GM21576 (cell line): ENCODE data around the gene STIM1.
A peak's percentile ranks its signal among the peaks of the same experiment; 100 is the strongest.
"Not testable (repeated sequence)": the region's sequence is repeated elsewhere in the genome, so short reads cannot be mapped to it uniquely, and the experiment has no call there.

ENCODE experiments used
- ATAC-seq: cut with Tn5 transposase; IDR thresholded peaks from one replicate; pipeline ENCODE4 v1.9.1; 2021; ENCODE audit warnings: mild to moderate bottlenecking, moderate library complexity; ENCODE audit not compliant: unreplicated experiment

The STIM1 gene

DNA sequence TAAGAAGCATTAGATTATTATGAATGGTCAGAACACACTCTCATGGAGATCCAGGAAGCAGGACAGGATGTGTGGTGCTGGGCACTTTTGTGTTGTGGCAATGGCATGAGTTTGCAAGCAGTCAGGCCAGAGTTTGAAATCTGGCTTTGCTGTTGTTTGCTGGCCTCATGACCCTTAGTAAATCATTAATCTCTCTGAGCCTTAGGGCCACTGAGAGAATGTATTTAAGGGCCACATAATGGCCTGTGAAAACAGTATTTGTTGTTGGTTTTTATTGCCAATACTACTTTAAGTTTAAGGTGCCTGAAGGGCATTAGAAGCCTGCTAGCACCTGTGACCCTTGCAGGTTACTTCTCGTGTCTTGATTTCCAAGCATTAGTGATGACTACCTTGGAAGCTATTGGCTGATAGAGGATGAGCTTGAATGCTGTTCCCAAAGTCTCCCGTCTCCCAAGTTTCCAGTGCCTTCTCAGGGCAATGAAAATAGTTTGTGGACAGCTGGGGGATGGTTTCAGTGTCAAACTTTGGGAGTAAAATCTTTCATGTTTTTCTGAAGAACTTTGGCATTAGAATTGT lies 24.6 kb downstream of the STIM1 start:
- ATAC-seq: no peak

DNA sequence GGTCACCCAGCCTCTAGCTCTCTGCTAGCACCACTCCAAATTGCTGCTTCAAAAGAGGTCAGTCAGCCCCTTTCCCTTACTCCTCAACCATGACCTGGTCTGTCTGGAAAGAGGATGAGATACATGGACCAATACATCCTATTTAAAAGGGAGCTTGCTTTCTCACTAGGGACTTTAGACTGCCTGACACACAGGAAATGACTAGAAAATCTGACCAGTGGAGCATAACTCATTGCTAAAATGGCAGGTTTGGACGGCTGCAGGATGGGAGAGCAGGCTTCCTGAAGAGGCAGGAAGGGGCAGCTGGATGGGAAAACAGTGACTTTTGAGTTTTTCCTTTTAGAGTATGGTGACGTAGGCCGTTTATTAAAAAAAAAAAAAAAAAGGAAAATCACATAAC lies 25.3 kb downstream of the STIM1 start:
- ATAC-seq: no peak

DNA sequence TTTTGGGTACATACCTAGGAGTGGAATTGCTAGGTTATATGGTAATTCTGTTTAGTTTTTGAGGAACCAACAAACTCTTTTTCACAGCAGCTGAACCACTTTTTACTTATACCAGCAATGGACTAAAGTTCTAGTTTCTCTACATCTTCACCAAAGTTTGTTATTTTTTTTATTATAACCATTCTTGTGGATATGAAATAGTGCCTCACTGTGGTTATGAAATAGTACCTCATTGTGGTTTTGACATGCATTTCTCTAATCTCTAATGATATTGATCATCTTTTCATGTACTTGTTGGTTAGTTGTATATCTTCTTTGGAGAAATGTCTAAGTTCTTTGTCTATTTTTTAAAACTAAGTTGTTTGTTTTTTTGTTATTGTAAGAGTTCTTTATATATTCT lies 27.2 kb downstream of the STIM1 start:
- no peak for ATAC-seq

DNA sequence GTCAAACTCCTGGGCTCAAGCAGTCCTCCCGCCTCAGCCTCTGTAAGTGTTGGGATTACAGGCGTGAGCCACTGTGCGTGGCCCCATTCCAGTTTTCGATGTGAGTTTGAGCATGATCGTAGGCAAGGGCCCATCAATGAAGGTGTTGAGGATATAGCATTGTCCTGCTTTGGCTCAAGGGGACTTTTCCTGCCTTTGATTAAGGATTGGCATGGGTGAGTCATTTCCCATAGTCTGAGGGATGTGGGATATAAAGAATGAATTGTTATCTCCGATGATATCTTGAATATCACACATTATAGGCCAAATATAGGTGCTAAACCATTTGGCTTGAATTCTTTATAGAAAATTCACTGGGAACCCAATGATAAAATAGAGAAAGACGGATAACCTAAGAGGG lies 30.4 kb downstream of the STIM1 start:
- ATAC-seq: no peak

DNA sequence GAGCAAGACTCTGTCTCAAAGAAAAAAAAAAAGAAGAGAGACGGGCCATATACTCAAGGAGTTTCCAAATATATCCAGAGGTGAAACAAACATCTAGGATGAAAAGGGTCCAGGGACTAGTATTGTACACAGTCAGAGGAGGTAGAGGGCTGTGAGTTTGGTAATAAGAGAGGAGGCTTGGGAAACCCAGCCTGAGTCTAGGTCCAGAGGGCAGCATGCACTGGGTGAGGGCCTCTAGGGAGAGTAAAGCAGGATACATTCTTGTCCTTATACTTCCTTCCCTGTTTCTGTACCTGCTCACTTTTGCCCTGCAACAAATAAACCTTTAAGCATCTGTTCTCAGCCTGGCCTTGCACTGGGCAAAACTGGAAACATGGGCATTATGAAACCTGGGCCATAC lies 31.5 kb downstream of the STIM1 start:
- no peak for ATAC-seq

DNA sequence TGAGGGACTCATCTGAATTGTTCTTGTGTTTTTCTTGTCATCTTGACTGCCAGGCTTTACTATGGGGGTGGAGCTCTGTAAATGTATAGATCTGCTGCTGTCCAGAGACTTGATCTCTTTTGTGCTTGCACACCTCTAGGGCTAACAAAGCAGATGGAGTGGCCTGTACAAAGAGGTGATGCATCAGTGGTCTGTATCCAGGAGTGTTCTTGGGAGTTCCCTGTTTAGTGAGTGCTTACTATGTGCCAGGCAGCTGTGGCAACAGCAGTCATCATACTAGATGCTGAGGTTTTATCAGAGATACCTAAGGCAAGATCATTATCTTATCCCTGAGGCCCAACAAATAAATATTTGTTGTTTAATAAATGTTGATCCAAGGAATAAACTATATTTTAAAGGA lies 33.4 kb downstream of the STIM1 start:
- ATAC-seq: no peak

DNA sequence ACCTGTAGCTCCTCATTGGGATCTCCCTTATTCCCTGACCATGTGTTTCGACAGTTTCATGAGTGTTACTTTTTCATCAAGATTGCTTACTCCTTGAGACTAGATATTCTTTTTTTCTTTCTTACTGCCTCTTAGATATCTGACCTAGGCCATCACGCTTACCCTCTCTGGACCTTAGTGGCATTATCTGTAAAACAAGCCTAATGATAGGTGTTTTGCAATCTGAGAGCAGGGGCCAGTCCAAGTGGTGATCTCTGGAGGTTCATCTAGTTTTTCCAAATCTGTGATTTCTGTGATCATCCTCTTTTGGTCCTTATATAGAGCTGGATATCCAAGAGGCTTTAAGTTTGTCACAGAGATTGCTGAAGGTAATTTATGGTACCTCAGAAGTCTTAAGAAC lies 34.5 kb downstream of the STIM1 start:
- ATAC-seq: no peak

DNA sequence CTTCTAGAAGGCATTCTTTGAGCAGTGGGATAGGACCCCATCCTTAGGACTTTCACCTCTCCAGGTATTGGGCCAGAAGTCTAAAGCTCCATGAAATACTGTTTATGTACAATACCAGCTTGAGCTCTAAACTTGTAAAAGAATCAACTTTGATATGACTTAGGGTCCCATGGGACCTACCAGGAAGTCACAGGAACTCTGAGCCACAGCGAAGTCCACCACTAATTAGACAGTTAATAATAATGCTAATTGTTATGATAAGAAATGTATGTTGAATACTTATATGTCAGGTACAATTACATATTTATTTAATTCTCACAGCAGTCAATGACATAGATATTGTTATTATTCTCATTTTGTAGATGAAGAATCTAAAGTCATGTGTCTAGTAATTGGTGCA lies 35.3 kb downstream of the STIM1 start:
- ATAC-seq: no peak

DNA sequence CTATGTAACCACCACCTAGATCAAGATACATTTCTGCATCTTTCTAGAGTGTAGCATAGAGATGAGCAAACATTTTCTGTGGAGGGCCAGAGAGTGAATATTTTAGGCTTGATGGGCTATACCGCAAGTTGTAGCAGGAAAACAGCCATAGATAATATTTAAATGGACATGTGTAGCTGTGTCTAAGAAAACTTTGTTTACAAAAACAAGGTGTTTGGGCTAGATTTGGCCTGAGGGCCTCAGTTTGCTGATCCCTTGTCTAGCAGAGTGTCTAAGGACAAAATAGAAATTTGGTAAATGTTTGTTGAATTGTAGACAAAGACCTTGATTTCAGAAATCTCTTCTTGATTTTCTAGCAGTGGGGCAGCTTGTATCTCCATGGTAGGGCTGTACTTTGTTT lies 36.3 kb downstream of the STIM1 start:
- no peak for ATAC-seq

DNA sequence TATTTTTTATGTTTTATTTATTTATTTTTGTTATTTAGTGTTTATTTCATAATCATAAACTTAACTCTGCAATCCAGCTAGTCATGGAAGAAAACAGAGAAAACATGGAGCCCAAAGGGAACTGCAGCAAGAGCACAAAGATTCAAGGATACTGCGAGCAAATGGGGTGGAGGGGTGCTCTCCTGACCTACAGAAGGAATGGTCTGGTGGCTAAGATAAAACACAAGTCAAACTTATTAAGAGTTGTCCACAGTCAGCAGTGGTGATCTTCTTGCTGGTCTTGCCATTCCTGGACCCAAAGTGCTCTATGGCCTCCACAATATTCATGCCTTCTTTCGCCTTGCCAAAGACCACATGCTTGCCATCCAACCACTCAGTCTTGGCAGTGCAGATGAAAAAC lies 36.7 kb downstream of the STIM1 start:
- ATAC-seq: no peak

DNA sequence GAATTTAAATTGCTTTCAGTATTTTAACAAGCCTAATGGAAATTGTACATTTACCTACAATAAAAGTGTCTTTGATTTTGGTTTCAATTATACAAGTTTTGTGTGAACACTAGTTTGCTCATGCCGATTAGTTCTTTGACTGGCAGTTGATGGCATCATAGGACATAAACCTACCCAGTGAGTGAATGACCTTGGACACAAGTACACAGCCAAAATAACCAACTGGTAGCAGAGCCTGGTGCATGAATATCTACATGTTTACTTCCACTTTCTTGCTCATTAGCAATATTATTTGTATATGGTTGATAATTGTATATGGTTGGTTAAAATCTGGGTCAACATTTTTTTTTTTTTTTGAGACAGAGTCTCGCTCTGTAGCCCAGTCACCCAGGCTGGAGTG lies 37.8 kb downstream of the STIM1 start:
- no peak for ATAC-seq

DNA sequence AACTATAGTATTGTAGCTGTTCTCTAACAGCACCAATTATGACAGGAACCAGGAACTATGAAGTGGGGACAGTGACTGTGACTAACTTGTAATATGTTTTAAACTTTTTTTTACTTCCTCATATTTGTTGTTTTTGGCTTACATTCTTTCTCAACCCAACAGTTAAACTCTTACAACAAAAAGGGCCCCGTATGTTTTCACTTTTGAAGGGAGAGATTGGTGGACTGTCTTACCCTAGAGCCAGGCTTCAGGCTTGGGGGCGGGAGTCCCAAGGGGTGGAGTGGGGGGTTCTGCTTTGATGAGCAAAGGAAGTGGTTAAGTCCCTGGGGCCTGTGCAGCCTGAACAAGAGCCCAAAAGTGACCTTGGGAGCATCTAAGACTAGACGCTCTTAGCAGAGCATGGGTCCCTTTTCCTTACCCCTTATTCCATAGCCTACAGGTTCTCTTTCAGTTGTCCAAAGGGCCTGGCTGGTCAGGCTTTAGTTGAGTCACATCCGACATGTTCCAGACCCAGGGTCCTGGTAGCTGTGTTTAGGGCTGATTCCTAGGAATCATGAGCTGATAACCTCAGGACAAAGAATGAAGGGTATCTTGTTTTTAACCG lies 38.8 kb downstream of the STIM1 start:
- peak; percentile 98 for ATAC-seq

DNA sequence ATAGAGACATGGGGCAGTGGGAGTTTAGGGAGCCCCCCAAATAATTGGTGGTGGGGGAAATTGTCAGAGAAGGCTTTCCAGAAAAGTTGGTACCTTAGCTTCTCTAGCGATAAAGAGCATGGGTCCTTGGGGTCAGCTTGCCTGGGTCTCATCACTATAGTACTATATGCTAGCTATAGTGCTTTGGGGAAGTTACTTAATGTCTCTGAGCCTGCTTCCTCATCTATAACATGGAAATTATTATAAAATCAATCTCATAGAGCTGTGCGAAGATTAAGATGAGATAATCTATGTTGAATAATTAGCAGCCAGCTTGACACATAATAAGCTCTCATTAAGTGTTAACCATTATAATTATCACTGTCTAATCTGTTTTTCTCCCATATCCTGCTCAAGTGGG lies 41.2 kb downstream of the STIM1 start:
- ATAC-seq: no peak

DNA sequence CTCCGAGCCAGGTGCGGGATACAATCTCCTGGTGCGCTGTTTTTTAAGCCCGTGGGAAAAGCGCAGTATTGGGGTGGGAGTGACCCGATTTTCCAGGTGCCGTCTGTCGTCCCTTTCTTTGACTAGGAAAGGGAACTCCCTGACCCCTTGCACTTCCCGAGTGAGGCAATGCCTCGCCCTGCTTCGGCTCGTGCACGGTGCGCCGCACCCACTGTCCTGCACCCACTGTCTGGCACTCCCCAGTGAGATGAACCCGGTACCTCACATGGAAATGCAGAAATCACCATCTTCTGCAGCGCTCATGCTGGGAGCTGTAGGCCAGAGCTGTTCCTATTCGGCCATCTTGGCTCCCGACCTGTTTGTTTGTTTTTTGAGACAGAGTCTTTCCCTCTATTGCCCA lies 44.8 kb downstream of the STIM1 start:
- not testable (repeated sequence) for ATAC-seq

DNA sequence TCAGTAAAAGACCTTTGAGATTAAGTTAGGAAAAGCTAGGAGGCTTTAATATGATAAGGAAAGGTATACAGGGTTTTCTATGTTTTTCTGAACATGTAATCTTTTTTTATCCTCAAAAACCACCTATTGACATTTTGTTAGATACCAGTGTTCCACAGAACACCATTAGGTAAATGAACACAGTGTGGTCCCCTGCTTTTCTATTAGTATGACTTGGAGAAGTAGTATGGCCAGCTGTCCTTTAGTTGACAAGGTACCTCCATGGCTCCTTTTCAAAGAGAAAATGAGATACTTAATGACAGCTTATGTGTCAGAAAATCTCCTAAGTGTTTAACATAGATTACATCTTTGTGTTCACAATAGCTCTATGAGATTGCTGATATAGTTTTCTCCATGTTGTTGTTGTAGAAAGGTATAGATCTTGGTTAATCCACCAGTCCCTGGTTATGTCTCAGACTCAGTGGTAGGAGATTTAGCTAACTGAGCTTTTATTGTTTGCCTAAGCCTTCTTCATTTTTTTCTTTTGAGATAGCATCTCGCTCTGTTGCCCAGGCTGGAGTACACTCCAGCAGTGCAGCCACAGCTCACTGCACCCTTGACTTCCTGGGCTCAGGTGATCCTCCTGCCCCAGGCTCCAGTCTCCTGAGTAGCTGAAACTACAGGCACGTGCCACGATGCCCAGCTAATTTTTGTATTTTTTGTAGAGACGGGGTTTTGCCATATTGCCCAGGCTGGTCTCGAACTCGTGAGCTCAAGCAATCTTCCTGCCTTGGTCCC lies 46.0 kb downstream of the STIM1 start:
- ATAC-seq: no peak

DNA sequence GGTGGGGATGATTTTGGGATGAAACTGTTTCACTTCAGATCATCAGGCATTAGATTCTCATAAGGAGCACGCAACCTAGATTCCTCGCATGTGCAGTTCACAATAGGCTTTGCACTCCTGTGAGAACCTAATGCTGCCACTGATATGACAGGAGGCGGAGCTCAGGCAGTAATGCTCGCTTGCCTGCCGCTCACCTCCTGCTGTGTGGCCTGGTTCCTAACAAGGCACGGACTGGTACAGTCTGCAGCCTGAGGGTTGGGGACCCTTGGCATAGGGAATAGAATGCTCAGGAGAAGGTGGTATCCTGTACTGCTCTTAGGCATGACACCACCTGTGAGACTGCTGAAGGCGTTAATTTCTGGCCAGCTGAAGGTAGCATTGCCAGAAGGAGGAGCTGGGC lies 47.0 kb downstream of the STIM1 start:
- no peak for ATAC-seq

DNA sequence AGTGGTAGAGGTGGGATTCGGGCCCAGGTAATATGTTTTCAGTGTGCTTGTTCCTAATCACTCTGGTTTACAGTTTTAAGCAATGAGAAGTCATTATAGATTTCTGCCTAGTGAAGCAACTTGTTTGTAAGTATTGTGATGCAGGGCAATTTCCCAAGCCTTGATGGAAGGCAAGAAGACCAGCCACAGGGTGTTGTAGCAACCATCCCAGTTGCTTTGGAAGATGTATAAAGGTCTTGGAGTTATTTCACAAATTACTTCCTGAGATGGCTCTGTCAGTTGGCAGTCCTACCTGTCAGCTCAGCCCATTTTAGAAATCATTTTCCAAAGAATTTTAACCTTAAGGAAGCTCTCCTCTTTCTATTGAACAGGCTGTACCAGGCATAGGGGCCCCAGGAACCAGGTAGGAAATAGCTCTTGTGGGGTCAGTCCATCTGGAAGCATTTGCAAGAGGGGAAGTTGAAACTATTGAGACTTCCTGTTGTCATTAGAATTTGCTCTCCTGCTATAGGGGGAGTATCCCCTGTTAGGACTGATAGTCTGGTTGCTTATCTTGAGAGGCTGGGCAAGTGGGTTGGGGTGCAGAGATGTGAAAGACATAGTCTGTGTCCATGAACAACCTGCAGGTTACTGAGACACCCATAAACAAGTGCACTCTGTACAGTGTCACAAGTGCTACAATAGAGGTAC lies 47.9 kb downstream of the STIM1 start:
- ATAC-seq: peak; percentile 56

DNA sequence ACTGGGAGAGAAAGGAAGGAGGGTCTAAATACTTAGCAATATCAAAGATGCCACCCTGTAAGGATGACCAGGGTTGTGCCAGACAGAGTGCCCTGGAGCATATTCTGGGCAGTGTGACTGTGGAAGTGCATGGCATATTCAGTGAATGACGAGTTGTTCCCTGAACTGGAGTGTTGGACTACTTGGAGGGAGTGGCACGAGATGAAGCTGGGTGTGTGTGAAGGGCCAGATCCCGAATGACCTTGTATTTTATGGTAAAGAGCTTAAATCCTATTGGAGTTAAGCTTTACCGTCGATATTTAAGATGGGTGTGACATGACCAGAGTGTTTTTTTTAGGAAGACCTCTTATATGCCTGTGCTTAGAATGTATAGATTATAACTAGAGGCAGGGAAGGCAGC lies 48.8 kb downstream of the STIM1 start:
- ATAC-seq: no peak

DNA sequence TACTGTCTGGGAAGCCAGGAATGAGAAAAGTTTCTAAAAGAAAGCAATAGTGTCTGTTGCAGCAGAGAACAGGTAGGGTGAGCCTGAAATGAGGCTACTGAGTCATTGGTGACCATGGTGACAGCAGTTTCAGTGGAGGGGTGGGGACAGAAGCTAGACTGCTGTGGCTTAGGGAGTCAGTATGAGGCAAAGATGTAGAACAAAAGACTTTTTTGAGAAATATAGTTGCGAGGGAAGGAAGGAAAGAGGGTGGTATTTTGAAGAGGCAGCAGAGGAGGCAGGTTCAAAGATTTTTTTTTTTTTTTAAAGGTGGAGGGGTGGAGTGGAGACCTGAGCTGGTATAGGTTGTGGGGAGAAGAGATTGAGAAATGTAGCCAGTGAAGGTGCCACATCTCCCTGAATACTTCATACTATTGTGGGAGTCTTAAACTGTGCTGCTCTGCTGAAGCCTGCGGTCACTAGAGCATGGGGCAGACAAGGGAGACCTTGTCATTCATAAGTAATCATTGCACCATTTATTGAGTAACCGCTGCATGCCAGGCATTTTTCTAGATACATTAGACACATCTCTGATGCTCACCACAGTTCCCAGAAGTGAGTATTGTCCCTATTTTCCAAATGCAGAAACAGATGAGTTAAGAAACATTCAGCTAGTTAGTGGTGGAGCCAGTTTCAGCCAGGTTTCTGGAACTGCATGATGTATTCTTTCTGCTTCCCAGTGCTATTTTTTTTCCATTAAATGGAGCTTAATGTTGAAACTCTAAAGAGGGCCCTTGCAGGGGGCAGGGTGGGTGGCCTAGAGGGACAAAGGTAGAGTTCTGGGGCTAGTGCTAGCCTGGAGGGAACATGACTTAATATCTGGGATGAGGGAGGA lies 49.9 kb downstream of the STIM1 start:
- peak; percentile 62 for ATAC-seq

DNA sequence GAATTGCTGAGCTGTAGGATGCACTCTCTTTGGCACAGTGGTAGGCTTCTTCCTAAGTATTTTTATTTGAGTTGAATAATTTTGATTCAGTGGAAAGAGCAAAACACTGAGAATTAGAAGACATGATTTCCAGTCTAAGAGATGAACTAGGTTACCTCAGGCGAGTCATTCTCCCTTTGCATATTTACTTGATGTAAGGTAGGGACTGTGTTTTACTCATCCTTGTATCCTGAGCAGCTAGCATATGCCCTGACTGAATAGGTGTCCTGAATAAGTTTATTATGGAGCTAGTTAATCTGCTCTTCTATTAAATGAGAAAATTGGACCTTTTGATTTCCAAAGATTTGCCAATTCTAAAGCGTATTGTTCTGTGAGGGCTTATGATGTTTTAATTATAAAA lies 50.7 kb downstream of the STIM1 start:
- ATAC-seq: no peak

DNA sequence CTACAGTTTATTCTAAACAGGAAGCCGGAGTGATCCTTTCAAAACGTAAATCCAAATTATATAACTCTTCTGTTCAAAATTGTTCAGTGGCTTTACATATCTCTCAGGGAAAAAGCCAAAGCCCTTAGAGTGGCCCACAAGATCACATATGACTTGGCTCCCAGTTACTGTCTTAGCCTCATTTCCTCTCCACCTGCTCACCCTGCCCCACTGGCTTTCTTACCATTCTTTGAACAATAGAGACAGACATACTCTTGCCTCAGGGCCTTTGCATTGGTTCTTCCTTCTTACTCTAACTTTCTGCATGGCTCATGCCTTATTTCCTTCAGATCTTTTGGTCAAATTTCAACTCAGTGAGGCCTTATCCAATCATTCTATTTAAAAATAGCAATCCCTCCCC lies 52.1 kb downstream of the STIM1 start:
- ATAC-seq: no peak
